ENCODE data around the gene CALD1. TPM values are rescaled to one million over a fixed set of nuclear protein-coding genes. Genes with fewer than 3 reads are reported as not detected.

The CALD1 gene
- total RNA-seq, 1 donor from 2014 or later, result 118 TPM

DNA sequence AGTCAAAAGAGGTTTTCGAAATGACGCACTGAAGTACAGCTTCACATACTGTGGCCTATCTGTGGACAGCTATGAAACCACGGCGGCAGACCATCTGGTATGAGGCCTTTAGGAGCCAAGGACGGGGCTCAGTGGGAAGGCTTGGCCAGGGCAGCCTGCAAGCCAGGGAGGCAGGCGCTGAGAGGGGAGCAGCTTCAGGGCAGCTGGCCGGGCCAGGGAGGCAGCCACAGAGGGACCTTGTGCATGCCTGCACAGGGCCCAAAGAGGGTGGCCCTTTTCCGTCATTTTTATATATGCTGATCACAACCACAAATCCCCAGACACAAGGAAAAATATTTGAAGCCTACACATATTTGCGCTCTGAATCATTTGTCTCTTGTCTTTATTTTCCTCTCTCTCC lies 13.5 kb downstream of the CALD1 start:
- no peak overlapping the region for H3K4me2 ChIP-seq
- Mint-ChIP-seq H3K4me1 (peaks cover 3% of the 10 kb centered on the region), H3K4me3 (no peak overlapping the region)

GRCh38 chr7:134795231-134795630 lies 15.8 kb downstream of the CALD1 start:
- H3K4me3 Mint-ChIP-seq, result no peak overlapping the region
- H3K9ac ChIP-seq, result no peak overlapping the region
- H3K4me1 ChIP-seq, result peaks cover 4% of the 10 kb centered on the region
- TF ChIP-seq, protein P1, sequence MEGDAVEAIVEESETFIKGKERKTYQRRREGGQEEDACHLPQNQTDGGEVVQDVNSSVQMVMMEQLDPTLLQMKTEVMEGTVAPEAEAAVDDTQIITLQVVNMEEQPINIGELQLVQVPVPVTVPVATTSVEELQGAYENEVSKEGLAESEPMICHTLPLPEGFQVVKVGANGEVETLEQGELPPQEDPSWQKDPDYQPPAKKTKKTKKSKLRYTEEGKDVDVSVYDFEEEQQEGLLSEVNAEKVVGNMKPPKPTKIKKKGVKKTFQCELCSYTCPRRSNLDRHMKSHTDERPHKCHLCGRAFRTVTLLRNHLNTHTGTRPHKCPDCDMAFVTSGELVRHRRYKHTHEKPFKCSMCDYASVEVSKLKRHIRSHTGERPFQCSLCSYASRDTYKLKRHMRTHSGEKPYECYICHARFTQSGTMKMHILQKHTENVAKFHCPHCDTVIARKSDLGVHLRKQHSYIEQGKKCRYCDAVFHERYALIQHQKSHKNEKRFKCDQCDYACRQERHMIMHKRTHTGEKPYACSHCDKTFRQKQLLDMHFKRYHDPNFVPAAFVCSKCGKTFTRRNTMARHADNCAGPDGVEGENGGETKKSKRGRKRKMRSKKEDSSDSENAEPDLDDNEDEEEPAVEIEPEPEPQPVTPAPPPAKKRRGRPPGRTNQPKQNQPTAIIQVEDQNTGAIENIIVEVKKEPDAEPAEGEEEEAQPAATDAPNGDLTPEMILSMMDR (IDR thresholded peaks at IDR 0.05), result no peak
- no peak for TF ChIP-seq EZH2phosphoT487 (IDR thresholded peaks at IDR 0.05)
- TF ChIP-seq EZH2 (IDR thresholded peaks at IDR 0.05), result no peak
- no peak overlapping the region for H2AFZ ChIP-seq (replicated peaks)
- no peak overlapping the region for H3K4me2 ChIP-seq
- no peaks in the 10 kb centered on the region for H3K27me3 ChIP-seq
- peaks cover 3% of the 10 kb centered on the region for H3K4me1 Mint-ChIP-seq
- peaks cover 9% of the 10 kb centered on the region for H3K36me3 Mint-ChIP-seq
- no peaks in the 10 kb centered on the region for H3K9me3 Mint-ChIP-seq
- DNase-seq (ENCODE audit: low spot score), result no peak
- H3F3A ChIP-seq (ENCODE audit: low read depth), result no peaks in the 10 kb centered on the region
- no peaks in the 10 kb centered on the region for H3K36me3 ChIP-seq
- no peaks in the 10 kb centered on the region for H4K20me1 ChIP-seq (ENCODE audit: low read depth)
- no peaks in the 10 kb centered on the region for H3K27me3 Mint-ChIP-seq (ENCODE audit: insufficient read depth, low read depth)
- no peak overlapping the region for H3K27ac ChIP-seq
- no peak overlapping the region for H3K27ac Mint-ChIP-seq
- H3K9me3 ChIP-seq (ENCODE audit: low read depth), result no peaks in the 10 kb centered on the region
- H3K4me3 ChIP-seq, result no peak overlapping the region
- H3K79me2 ChIP-seq (ENCODE audit: low read depth), result peaks cover 4% of the 10 kb centered on the region

More for the DNA sequence above, 13.5 kb downstream of the CALD1 start:
- H3K36me3 Mint-ChIP-seq, result peaks cover 9% of the 10 kb centered on the region
- TF ChIP-seq, protein P1 (IDR thresholded peaks at IDR 0.05), result no peak
- TF ChIP-seq EZH2phosphoT487 (IDR thresholded peaks at IDR 0.05) (no peak), EZH2 (IDR thresholded peaks at IDR 0.05) (no peak)
- Histone ChIP-seq H3K4me3 (no peak overlapping the region), H3K9ac (no peak overlapping the region), H2AFZ (replicated peaks) (no peak overlapping the region), H3K79me2 (ENCODE audit: low read depth) (peaks cover 4% of the 10 kb centered on the region), H3K27ac (no peak overlapping the region), H3K9me3 (ENCODE audit: low read depth) (no peaks in the 10 kb centered on the region), H3K36me3 (no peaks in the 10 kb centered on the region), H4K20me1 (ENCODE audit: low read depth) (no peaks in the 10 kb centered on the region), H3K27me3 (no peaks in the 10 kb centered on the region), H3F3A (ENCODE audit: low read depth) (no peaks in the 10 kb centered on the region), H3K4me1 (peaks cover 6% of the 10 kb centered on the region)
- H3K27me3 Mint-ChIP-seq (ENCODE audit: insufficient read depth, low read depth), result no peaks in the 10 kb centered on the region
- H3K9me3 Mint-ChIP-seq, result no peaks in the 10 kb centered on the region
- H3K27ac Mint-ChIP-seq, result no peak overlapping the region
- DNase-seq (ENCODE audit: low spot score), result no peak

DNA sequence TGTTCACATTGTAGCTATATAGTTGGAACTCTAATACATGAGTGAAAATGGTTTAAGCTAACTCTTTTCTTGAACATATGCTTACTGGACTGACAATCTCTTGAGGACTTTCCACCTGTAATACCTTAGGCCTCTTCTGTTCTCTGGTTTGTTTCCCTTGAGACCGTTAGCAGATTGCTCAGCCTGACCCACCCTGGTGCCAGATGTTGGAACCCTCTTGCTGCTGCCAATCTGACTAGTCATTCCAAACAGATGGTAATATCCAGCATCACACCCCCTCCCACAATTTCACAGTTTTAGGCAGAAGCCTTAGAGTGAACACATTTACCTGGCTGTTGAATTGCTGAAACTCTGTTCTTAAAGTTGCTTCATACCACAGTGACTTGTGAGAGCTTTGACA lies 18.7 kb downstream of the CALD1 start:
- no peak overlapping the region for H3K27ac Mint-ChIP-seq
- no peak overlapping the region for H3K9ac ChIP-seq
- H3K4me1 ChIP-seq, result no peaks in the 10 kb centered on the region
- H3K4me3 Mint-ChIP-seq, result no peak overlapping the region
- no peak overlapping the region for H3K4me2 ChIP-seq
- no peaks in the 10 kb centered on the region for H3K27me3 Mint-ChIP-seq (ENCODE audit: insufficient read depth, low read depth)
- no peak overlapping the region for H2AFZ ChIP-seq (replicated peaks)
- H3K27me3 ChIP-seq, result no peaks in the 10 kb centered on the region
- H3K9me3 ChIP-seq (ENCODE audit: low read depth), result no peaks in the 10 kb centered on the region
- no peaks in the 10 kb centered on the region for H3F3A ChIP-seq (ENCODE audit: low read depth)
- H3K4me3 ChIP-seq, result no peak overlapping the region
- DNase-seq (ENCODE audit: low spot score), result no peak
- no peaks in the 10 kb centered on the region for H4K20me1 ChIP-seq (ENCODE audit: low read depth)
- H3K79me2 ChIP-seq (ENCODE audit: low read depth), result peaks cover 4% of the 10 kb centered on the region
- no peaks in the 10 kb centered on the region for H3K36me3 Mint-ChIP-seq
- H3K36me3 ChIP-seq, result no peaks in the 10 kb centered on the region
- no peaks in the 10 kb centered on the region for H3K4me1 Mint-ChIP-seq
- H3K9me3 Mint-ChIP-seq, result no peaks in the 10 kb centered on the region
- H3K27ac ChIP-seq, result no peak overlapping the region
- TF ChIP-seq, protein P1 (IDR thresholded peaks at IDR 0.05), result no peak
- TF ChIP-seq EZH2 (IDR thresholded peaks at IDR 0.05) (no peak), EZH2phosphoT487 (IDR thresholded peaks at IDR 0.05) (no peak)

Measured in neural progenitor cell (in vitro differentiated cells).